HEK293 (cell line): Measurements from ENCODE around the gene CHIA.

ENCODE experiments used
- CTCF ChIA-PET: fragments of 350-600 bp; formaldehyde crosslinking; extraction: SDS; loops from one replicate; lab custom pipeline; 2021; ENCODE audit warnings: antibody characterized with exemption; lab: Yijun Ruan, JAX
- POLR2A ChIA-PET: fragments of 300-600 bp; formaldehyde crosslinking; extraction: SDS; loops from one replicate; lab custom pipeline; 2020; ENCODE audit warnings: antibody characterized with exemption, inconsistent platforms; lab: Yijun Ruan, JAX
- H3K27ac ChIP-seq: fragments of 200-500 bp; sonication (Bioruptor generic); 2 replicates; pipeline ENCODE4 v1.5.1; 2014; ENCODE audit warnings: low read depth, low read length, control low read depth, inconsistent platforms; ENCODE audit errors: extremely low read depth
- H3K36me3 ChIP-seq, 2 experiments: fragments of 200-500 bp in 1 of 2; sonication (Bioruptor generic) in 1 of 2; 1 replicate in 1 of 2; 2 replicates in 1 of 2; pipeline ENCODE4 v1.5.1; 2014 to 2017; ENCODE audit warnings: inconsistent platforms in 2 of 2, low read length in 2 of 2; ENCODE audit not compliant: control insufficient read depth in 2 of 2, insufficient read depth in 1 of 2
- H3K4me1 ChIP-seq: fragments of 200-500 bp; sonication (Bioruptor generic); 2 replicates; pipeline ENCODE4 v1.5.1; 2014; ENCODE audit warnings: mild to moderate bottlenecking, low read length, inconsistent platforms; ENCODE audit not compliant: control insufficient read depth, insufficient read depth
- H3K4me3 ChIP-seq: 2 replicates; pipeline ENCODE4 v1.5.1; 2011; ENCODE audit warnings: low read depth, mild to moderate bottlenecking, control low read depth, low read length, moderate library complexity
- H3K9me3 ChIP-seq: fragments of 200-500 bp; sonication (Bioruptor generic); 2 replicates; pipeline ENCODE4 v1.5.1; 2014; ENCODE audit warnings: low read depth, low read length, inconsistent platforms; ENCODE audit not compliant: control insufficient read depth, insufficient read depth
- BCL11A ChIP-seq: fragments of 450-650 bp; formaldehyde crosslinking; IDR thresholded peaks from 2 replicates; pipeline ENCODE4 v1.5.1; 2016; ENCODE audit warnings: low read depth, missing biosample characterization, missing genetic modification characterization
- BCL6B ChIP-seq: fragments of 450-650 bp; formaldehyde crosslinking; IDR thresholded peaks from 2 replicates; pipeline ENCODE4 v1.5.1; 2017; ENCODE audit warnings: missing biosample characterization, missing genetic modification characterization
- GFI1B ChIP-seq: fragments of 450-650 bp; formaldehyde crosslinking; IDR thresholded peaks from 2 replicates; pipeline ENCODE4 v1.5.1; 2016; ENCODE audit warnings: missing biosample characterization, missing genetic modification characterization
- HOXC10 ChIP-seq: sonication (generic); formaldehyde crosslinking; IDR thresholded peaks from 2 replicates; pipeline ENCODE4 v1.8.1; 2023; ENCODE audit warnings: mild to moderate bottlenecking, missing genetic modification reagents
- RBAK ChIP-seq: fragments of 450-650 bp; formaldehyde crosslinking; IDR thresholded peaks from 2 replicates; pipeline ENCODE4 v1.5.1; 2016; ENCODE audit warnings: missing biosample characterization, missing genetic modification characterization
- ZBTB10 ChIP-seq: fragments of 450-650 bp; formaldehyde crosslinking; IDR thresholded peaks from 2 replicates; pipeline ENCODE4 v1.5.1; 2016; ENCODE audit warnings: missing biosample characterization, missing genetic modification characterization
- ZBTB48 ChIP-seq: fragments of 450-650 bp; formaldehyde crosslinking; IDR thresholded peaks from 2 replicates; pipeline ENCODE4 v1.5.1; 2016; ENCODE audit warnings: missing biosample characterization, missing genetic modification characterization
- ZNF157 ChIP-seq: fragments of 450-650 bp; formaldehyde crosslinking; IDR thresholded peaks from 2 replicates; pipeline ENCODE4 v1.5.1; 2016; ENCODE audit warnings: missing biosample characterization, missing genetic modification characterization
- ZNF18 ChIP-seq: fragments of 450-650 bp; formaldehyde crosslinking; IDR thresholded peaks from 2 replicates; pipeline ENCODE4 v1.5.1; 2016; ENCODE audit warnings: missing biosample characterization, missing genetic modification characterization
- ZNF239 ChIP-seq: fragments of 450-650 bp; formaldehyde crosslinking; IDR thresholded peaks from 2 replicates; pipeline ENCODE4 v1.5.1; 2016; ENCODE audit warnings: missing biosample characterization, missing genetic modification characterization
- ZNF248 ChIP-seq: fragments of 450-650 bp; formaldehyde crosslinking; IDR thresholded peaks from 2 replicates; pipeline ENCODE4 v1.5.1; 2017; ENCODE audit warnings: missing biosample characterization, missing genetic modification characterization
- ZNF280D ChIP-seq: fragments of 450-650 bp; formaldehyde crosslinking; IDR thresholded peaks from 2 replicates; pipeline ENCODE4 v1.5.1; 2016; ENCODE audit warnings: missing biosample characterization, missing genetic modification characterization
- ZNF366 ChIP-seq: fragments of 450-650 bp; formaldehyde crosslinking; conservative IDR thresholded peaks from 2 replicates; pipeline ENCODE4 v1.5.1; 2016; ENCODE audit warnings: missing biosample characterization, missing genetic modification characterization
- ZNF404 ChIP-seq: fragments of 450-650 bp; formaldehyde crosslinking; IDR thresholded peaks from 2 replicates; pipeline ENCODE4 v1.5.1; 2017; ENCODE audit warnings: missing biosample characterization, missing genetic modification characterization
- ZNF548 ChIP-seq: fragments of 450-650 bp; formaldehyde crosslinking; IDR thresholded peaks from 2 replicates; pipeline ENCODE4 v1.5.1; 2016; ENCODE audit warnings: missing biosample characterization, missing genetic modification characterization
- ZNF623 ChIP-seq: fragments of 450-650 bp; formaldehyde crosslinking; IDR thresholded peaks from 2 replicates; pipeline ENCODE4 v1.5.1; 2016; ENCODE audit warnings: missing biosample characterization, missing genetic modification characterization
- ZNF704 ChIP-seq: fragments of 450-650 bp; formaldehyde crosslinking; IDR thresholded peaks from 2 replicates; pipeline ENCODE4 v1.5.1; 2016; ENCODE audit warnings: missing biosample characterization, missing genetic modification characterization
- ZNF76 ChIP-seq: fragments of 450-650 bp; formaldehyde crosslinking; IDR thresholded peaks from 2 replicates; pipeline ENCODE4; 2016; ENCODE audit warnings: low read depth, missing biosample characterization, missing genetic modification characterization, borderline replicate concordance
- ZNF785 ChIP-seq: fragments of 450-650 bp; formaldehyde crosslinking; IDR thresholded peaks from 2 replicates; pipeline ENCODE4 v1.5.1; 2016; ENCODE audit warnings: missing biosample characterization, missing genetic modification characterization
- ZNF830 ChIP-seq: fragments of 450-650 bp; IDR thresholded peaks from 2 replicates; pipeline ENCODE4 v1.5.0; 2018; ENCODE audit warnings: missing biosample characterization, missing genetic modification characterization, low read depth, mild to moderate bottlenecking, moderate library complexity
- ZSCAN5A ChIP-seq: fragments of 450-650 bp; formaldehyde crosslinking; IDR thresholded peaks from 2 replicates; pipeline ENCODE4 v1.5.1; 2016; ENCODE audit warnings: missing biosample characterization, missing genetic modification characterization

CHIA gene

GRCh38 chr1:111247125-111247838, 43.4 kb upstream of the CHIA start:
- TF ChIP-seq ZNF548 (tag by site-specific recombination): no peak
- no peak for TF ChIP-seq ZNF830
- Histone ChIP-seq H3K4me3 (no peak overlapping the region), H3K9me3 (no peaks in the 10 kb centered on the region), H3K4me1 (no peaks in the 10 kb centered on the region), H3K27ac (no peak overlapping the region), H3K36me3 (no peaks in the 10 kb centered on the region)
- POLR2A ChIA-PET: no interaction called here
- CTCF ChIA-PET: no interaction called here

- Histone ChIP-seq H3K4me1 (no peaks in the 10 kb centered on the region), H3K9me3 (no peaks in the 10 kb centered on the region), H3K27ac (no peak overlapping the region), H3K4me3 (no peak overlapping the region), H3K36me3 (no peaks in the 10 kb centered on the region)
- CTCF ChIA-PET: interaction anchor here (0.5 to 1.5 kb wide), 3 partner anchors 12 to 1056 kb away, joined by 3 to 4 read pairs (median 3); no protein-coding TSS in a partner anchor
- POLR2A ChIA-PET: no interaction called here
- TF ChIP-seq ZNF239 (no peak), ZNF18 (tag by site-specific recombination) (no peak), ZNF623 (tag by site-specific recombination) (no peak), ZNF704 (tag by site-specific recombination) (no peak), ZNF280D (no peak), ZNF248 (tag by site-specific recombination) (no peak), ZNF404 (tag by site-specific recombination) (no peak), ZNF157 (tag by site-specific recombination) (no peak), GFI1B (tag by site-specific recombination) (no peak), ZNF785 (tag by site-specific recombination) (no peak), ZBTB48 (no peak)
These were observed 40.7 kb upstream of the CHIA start for GRCh38 chr1:111249960-111250359.

GRCh38 chr1:111251570-111251969, 39.1 kb upstream of the CHIA start:
- CTCF ChIA-PET: interaction anchor here (0.8 to 0.9 kb wide), 2 partner anchors 28 to 219 kb away, joined by 3 read pairs; no protein-coding TSS in a partner anchor
- no peaks in the 10 kb centered on the region for H3K4me1 ChIP-seq
- no peaks in the 10 kb centered on the region for H3K36me3 ChIP-seq
- H3K9me3 ChIP-seq: no peaks in the 10 kb centered on the region
- H3K27ac ChIP-seq: no peak overlapping the region
- POLR2A ChIA-PET: no interaction called here
- H3K4me3 ChIP-seq: no peak overlapping the region
- TF ChIP-seq ZNF76 (tag by site-specific recombination) (no peak), ZNF366 (tag by site-specific recombination) (no peak), BCL11A (no peak), ZSCAN5A (no peak), BCL6B (tag by site-specific recombination) (no peak), HOXC10 (CRISPR knock-in tag) (no peak), ZBTB10 (tag by site-specific recombination) (no peak), RBAK (tag by site-specific recombination) (no peak)
